HG03064 (cell line): ENCODE measurements around the gene KANK2.
"Not testable (repeated sequence)": the region's sequence is repeated elsewhere in the genome, so short reads cannot be mapped to it uniquely, and the experiment has no call there.

Source experiments
- ATAC-seq: cut with Tn5 transposase; IDR thresholded peaks from one replicate; pipeline ENCODE4 v1.9.1; 2021; ENCODE audit warnings: low read depth; ENCODE audit not compliant: unreplicated experiment

KANK2 gene

GRCh38 chr19:11198769-11199424, 1.6 kb upstream of the KANK2 start:
- no peak for ATAC-seq

- ATAC-seq: no peak
Observed at GRCh38 chr19:11198175-11198534, 810 bp upstream of the KANK2 start.

GRCh38 chr19:11196406-11197287, 698 bp downstream of the KANK2 start:
- no peak for ATAC-seq

- ATAC-seq: no peak
Observed at GRCh38 chr19:11195681-11196080, 1.7 kb downstream of the KANK2 start.

DNA sequence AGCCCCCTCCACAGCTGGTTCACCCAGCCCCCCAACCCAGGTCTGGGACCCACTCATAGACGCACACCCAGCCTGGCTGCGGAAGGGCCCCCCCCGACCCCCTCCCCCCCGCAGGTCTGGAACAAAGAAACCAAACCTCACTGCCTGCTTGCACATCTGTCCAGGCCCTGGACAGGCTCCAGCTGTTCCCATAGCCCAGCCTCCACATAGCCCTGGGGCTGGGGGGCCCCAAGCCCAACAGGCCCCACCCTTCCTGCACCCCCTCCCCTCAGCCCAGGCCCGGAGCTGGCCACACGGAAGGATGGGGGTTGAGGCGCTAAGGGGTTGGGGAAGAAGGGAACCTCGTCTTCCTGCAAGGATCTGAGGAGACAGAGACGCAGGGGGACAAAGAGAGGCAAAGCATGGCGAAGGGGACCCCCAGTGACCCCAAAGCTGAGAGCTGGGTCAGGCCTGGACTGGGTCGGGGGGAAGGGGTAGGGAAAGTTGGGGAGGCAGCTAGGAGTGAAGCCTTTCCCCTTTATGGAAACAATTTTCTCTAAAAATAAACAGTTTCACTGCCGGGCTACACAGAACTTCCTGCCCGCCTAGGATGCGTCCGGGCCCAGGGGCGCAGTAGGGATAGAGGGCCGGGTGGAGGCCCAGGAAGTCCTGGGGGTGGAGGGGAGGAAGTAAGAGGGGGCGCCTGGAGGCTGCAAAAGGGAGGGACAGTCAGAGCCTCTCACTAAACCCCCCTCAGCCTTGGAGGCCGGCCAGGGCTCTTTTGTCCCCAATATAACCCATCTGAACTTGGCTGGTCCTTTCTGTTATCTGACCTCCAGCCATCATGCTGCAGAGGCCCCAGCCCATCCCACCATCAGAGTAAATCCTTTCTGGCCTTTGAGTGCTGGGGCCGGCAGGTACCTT, 2.4 kb downstream of the KANK2 start:
- no peak for ATAC-seq

DNA sequence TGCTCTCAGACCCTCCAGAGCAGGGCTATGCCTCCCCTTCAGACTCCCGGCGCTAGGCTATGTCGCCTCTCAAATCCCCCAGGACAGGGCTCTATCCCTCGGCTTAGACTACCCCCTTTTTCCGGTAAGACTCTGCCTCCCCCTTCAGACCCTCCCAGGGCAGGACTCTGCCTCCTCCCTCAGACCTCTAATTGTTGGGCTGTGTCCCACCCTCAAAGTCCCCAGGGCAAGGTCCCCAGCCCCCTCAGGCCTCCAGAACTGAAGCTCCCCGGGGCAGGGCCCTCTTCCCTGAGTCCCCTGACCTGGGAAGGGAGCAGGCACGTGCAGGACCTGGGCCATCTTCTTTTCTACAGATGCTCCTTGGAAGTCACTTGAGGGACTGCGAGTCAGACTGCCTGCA, 3.2 kb downstream of the KANK2 start:
- no peak for ATAC-seq

- ATAC-seq: no peak
Observed at GRCh38 chr19:11192957-11193939, 4.1 kb downstream of the KANK2 start.

DNA sequence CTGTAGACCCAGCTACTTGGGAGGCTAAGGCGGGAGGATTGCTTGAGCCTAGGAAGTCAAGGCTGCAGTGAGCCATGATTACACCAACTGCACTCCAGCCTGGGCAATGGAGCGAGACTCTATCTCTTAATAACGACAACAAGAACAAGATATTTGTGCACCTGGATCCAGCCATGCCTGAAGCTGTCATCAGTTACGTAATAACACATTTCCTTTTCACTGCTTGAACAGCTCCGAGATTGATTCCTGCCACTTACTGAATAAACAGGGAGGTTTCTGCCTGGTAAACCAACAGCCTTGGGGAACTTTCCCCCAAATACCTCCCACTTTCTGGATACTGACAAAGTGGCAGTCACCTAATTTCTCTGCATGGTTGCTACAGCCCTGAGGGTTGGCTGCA, 5.4 kb downstream of the KANK2 start:
- no peak for ATAC-seq

GRCh38 chr19:11191273-11191755, 6.0 kb downstream of the KANK2 start:
- no peak for ATAC-seq

GRCh38 chr19:11190501-11190900, 6.8 kb downstream of the KANK2 start:
- no peak for ATAC-seq

- no peak for ATAC-seq
Observed at GRCh38 chr19:11187441-11187840, 9.9 kb downstream of the KANK2 start.

GRCh38 chr19:11182994-11183393, 14.4 kb downstream of the KANK2 start:
- no peak for ATAC-seq

DNA sequence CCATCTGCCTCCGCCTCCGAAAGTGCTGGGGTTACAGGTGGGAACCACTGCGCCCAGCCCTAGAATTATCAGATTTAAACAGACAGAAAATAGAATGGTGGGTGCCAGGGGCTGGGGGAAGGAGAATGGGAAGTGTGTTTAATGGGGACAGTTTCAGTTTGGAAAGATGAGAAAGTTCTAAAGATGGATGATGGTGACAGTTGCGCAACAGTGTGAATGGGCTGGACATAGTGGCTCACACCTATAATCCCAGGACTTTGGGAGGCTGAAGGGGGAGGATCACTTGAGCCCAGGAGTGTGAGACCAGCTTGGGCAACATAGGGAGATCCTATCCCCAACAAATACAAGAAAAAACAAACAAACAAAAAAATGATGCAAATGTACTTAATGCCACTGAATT, 15.9 kb downstream of the KANK2 start:
- ATAC-seq: no peak

GRCh38 chr19:11180975-11181374, 16.4 kb downstream of the KANK2 start:
- ATAC-seq: not testable (repeated sequence)

- ATAC-seq: no peak
Observed at GRCh38 chr19:11180346-11180745, 17.0 kb downstream of the KANK2 start.

GRCh38 chr19:11179716-11180297, 17.5 kb downstream of the KANK2 start:
- no peak for ATAC-seq

DNA sequence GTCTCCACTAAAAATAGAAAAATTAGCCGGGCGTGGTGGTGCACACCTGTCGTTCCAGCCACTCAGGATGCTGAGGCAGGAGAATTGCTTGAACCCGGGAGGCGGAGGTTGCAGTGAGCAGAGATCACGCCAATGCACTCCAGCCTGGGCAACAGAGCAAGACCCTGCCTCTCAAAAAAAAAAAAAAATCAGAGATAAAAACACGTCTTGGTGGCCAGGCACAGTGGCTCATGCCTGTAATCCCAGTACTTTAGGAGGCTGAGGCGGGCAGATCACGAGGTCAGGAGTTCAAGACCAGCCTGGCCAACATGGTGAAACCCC, 18.2 kb downstream of the KANK2 start:
- not testable (repeated sequence) for ATAC-seq

GRCh38 chr19:11177592-11177991, 19.8 kb downstream of the KANK2 start:
- ATAC-seq: no peak

- no peak for ATAC-seq
Observed at GRCh38 chr19:11176466-11177193, 20.7 kb downstream of the KANK2 start.
